Measurements from ENCODE around the gene VAV1.

GRCh38 chr19:6828698-6829633, 56.5 kb downstream of the VAV1 start:
- TF ChIP-seq EZH2phosphoT487 (IDR thresholded peaks at IDR 0.05; ENCODE audit: borderline replicate concordance, low read length) (no peak), EZH2 (IDR thresholded peaks at IDR 0.05; ENCODE audit: low read length, unreplicated experiment) (no peak)
